Liver (tissue), 9 donors: ENCODE data around the gene SLC25A13. TPM values are rescaled to one million over a fixed set of nuclear protein-coding genes. Genes with fewer than 3 reads are reported as not detected.
"Not testable (repeated sequence)": the region's sequence is repeated elsewhere in the genome, so short reads cannot be mapped to it uniquely, and the experiment has no call there.

Experiments used
- DNase-seq: peaks from one replicate; pipeline ENCODE4 v3.0.0-alpha.2; 2017; ENCODE audit warnings: low spot score
- H3K27ac ChIP-seq, 2 donors: one replicate each; pipeline ENCODE4 v1.7.0; 2013; ENCODE audit warnings: inconsistent platforms in 2 of 2, low read length in 2 of 2, control low read depth in 1 of 2, low read depth in 1 of 2, mild to moderate bottlenecking in 1 of 2
- H3K27me3 ChIP-seq, 4 donors: one replicate each; pipeline versions ENCODE4 v1.6.1 to v1.7.0; 2013; ENCODE audit warnings: low read length in 3 of 4, inconsistent platforms in 1 of 4, mild to moderate bottlenecking in 1 of 4, moderate library complexity in 1 of 4; ENCODE audit not compliant: control insufficient read depth in 4 of 4, insufficient read depth in 4 of 4
- H3K36me3 ChIP-seq, 4 donors: one replicate each; pipeline versions ENCODE4 v1.6.1 to v1.7.0; 2013; ENCODE audit warnings: low read length in 3 of 4, mild to moderate bottlenecking in 3 of 4, low read depth in 1 of 4, moderate library complexity in 1 of 4; ENCODE audit not compliant: control insufficient read depth in 4 of 4, insufficient read depth in 3 of 4
- H3K4me1 ChIP-seq, 4 donors: one replicate each; pipeline versions ENCODE4 v1.6.1 to v1.7.0; 2013; ENCODE audit warnings: low read length in 3 of 4, mild to moderate bottlenecking in 3 of 4, moderate library complexity in 1 of 4; ENCODE audit not compliant: control insufficient read depth in 4 of 4, insufficient read depth in 4 of 4
- H3K4me3 ChIP-seq, 3 donors: one replicate each; pipeline versions ENCODE4 v1.6.1 to v1.7.0; 2013; ENCODE audit warnings: low read length in 3 of 3, control low read depth in 1 of 3, low read depth in 1 of 3, mild to moderate bottlenecking in 1 of 3
- H3K9ac ChIP-seq, 2 donors: one replicate each; pipeline ENCODE4 v1.7.0; 2013; ENCODE audit warnings: low read length in 2 of 2, mild to moderate bottlenecking in 2 of 2, moderate library complexity in 2 of 2, control low read depth in 1 of 2, low read depth in 1 of 2
- H3K9me3 ChIP-seq, 4 donors: one replicate each; pipeline versions ENCODE4 v1.6.1 to v1.7.0; 2013; ENCODE audit warnings: low read length in 3 of 4; ENCODE audit not compliant: control insufficient read depth in 4 of 4
- ATF3 ChIP-seq: IDR thresholded peaks from 2 replicates; pipeline ENCODE4 v1.6.1; 2016; ENCODE audit warnings: antibody characterized with exemption
- CTCF ChIP-seq: fragments of 150-350 bp; IDR thresholded peaks from 2 replicates; pipeline ENCODE4 v1.5.1; 2017; ENCODE audit warnings: improper control_type of control experiment, low read depth, low read length; ENCODE audit not compliant: missing input control
- EGR1 ChIP-seq, 2 donors: IDR thresholded peaks; 2 replicates each; pipeline ENCODE4 v1.6.1; 2016 to 2018; ENCODE audit warnings: antibody characterized with exemption in 2 of 2, low read depth in 2 of 2
- FOXA1 ChIP-seq: IDR thresholded peaks from 2 replicates; pipeline ENCODE4 v1.6.1; 2016; ENCODE audit warnings: antibody characterized with exemption
- FOXA2 ChIP-seq: IDR thresholded peaks from 2 replicates; pipeline ENCODE4 v1.6.1; 2016; ENCODE audit warnings: antibody characterized with exemption
- GABPA ChIP-seq, 2 donors: IDR thresholded peaks in 1 of 2; conservative IDR thresholded peaks in 1 of 2; 2 replicates each; pipeline ENCODE4 v1.6.1; 2016; ENCODE audit warnings: antibody characterized with exemption in 2 of 2, mild to moderate bottlenecking in 1 of 2, moderate library complexity in 1 of 2
- HNF4A ChIP-seq, 2 donors: conservative IDR thresholded peaks; 2 replicates each; pipeline ENCODE4 v1.6.1; 2016; ENCODE audit warnings: antibody characterized with exemption in 2 of 2, mild to moderate bottlenecking in 2 of 2
- HNF4G ChIP-seq: IDR thresholded peaks from 2 replicates; pipeline ENCODE4 v1.6.1; 2016; ENCODE audit warnings: antibody characterized with exemption
- JUND ChIP-seq, 2 donors: IDR thresholded peaks; 2 replicates each; pipeline ENCODE4 v1.6.1; 2016; ENCODE audit warnings: antibody characterized with exemption in 2 of 2
- NR2F2 ChIP-seq: IDR thresholded peaks from 2 replicates; pipeline ENCODE4 v1.6.1; 2016; ENCODE audit warnings: antibody characterized with exemption
- RAD21 ChIP-seq, 2 donors: IDR thresholded peaks; 2 replicates each; pipeline ENCODE4 v1.6.1; 2016; ENCODE audit warnings: antibody characterized with exemption in 2 of 2, mild to moderate bottlenecking in 2 of 2
- REST ChIP-seq: IDR thresholded peaks from 2 replicates; pipeline ENCODE4 v1.6.1; 2016; ENCODE audit warnings: antibody characterized with exemption, mild to moderate bottlenecking
- RXRA ChIP-seq, 2 donors: IDR thresholded peaks; 2 replicates each; pipeline ENCODE4 v1.6.1; 2017 to 2018; ENCODE audit warnings: antibody characterized with exemption in 2 of 2, mild to moderate bottlenecking in 1 of 2
- SP1 ChIP-seq: IDR thresholded peaks from 2 replicates; pipeline ENCODE4 v1.6.1; 2018; ENCODE audit warnings: antibody characterized with exemption, mild to moderate bottlenecking
- TAF1 ChIP-seq: conservative IDR thresholded peaks from 2 replicates; pipeline ENCODE4 v1.6.1; 2016; ENCODE audit warnings: antibody characterized with exemption, mild to moderate bottlenecking
- YY1 ChIP-seq: IDR thresholded peaks from 2 replicates; pipeline ENCODE4 v1.6.1; 2016; ENCODE audit warnings: antibody characterized with exemption, mild to moderate bottlenecking
- ZBTB33 ChIP-seq: IDR thresholded peaks from 2 replicates; pipeline ENCODE4 v1.6.1; 2016; ENCODE audit warnings: antibody characterized with exemption
- WGBS: extraction: QIAGEN DNeasy Blood & Tissue Kit; methylation state at CpG from one replicate; pipeline ENCODE4 v1.1.7; 2013; 5-methylcytosine and 5-hydroxymethylcytosine counted together
- polyA plus RNA-seq, 2 donors: library from polyadenylated mRNA; stranded (reverse) in 1 of 2; unstranded in 1 of 2; fragments of 200-250 nt in 1 of 2; fragments of >200 nt in 1 of 2; fragmentation: Nextera tagmentation in 1 of 2; extraction: Ambion mirVana in 1 of 2; gene quantifications; one replicate each; pipeline versions ENCODE4 v1.2.1 to v1.2.3, GENCODE V29; 2013 to 2015
- total RNA-seq, 2 donors: library from RNA; depleted of rRNA; stranded (reverse); fragments of >200 nt; gene quantifications; one replicate each; pipeline ENCODE4 v1.2.3, GENCODE V29; 2014
- TF ChIP-seq, protein P1 (sequence below): IDR thresholded peaks from 2 replicates; pipeline ENCODE4 v1.6.1; 2016; ENCODE audit warnings: antibody characterized with exemption
- donor health status: healthy.
- donor health status: healthy.
- donor health status: healthy.
- donor health status: healthy.
- donor health status: healthy.

The SLC25A13 gene, protein sequence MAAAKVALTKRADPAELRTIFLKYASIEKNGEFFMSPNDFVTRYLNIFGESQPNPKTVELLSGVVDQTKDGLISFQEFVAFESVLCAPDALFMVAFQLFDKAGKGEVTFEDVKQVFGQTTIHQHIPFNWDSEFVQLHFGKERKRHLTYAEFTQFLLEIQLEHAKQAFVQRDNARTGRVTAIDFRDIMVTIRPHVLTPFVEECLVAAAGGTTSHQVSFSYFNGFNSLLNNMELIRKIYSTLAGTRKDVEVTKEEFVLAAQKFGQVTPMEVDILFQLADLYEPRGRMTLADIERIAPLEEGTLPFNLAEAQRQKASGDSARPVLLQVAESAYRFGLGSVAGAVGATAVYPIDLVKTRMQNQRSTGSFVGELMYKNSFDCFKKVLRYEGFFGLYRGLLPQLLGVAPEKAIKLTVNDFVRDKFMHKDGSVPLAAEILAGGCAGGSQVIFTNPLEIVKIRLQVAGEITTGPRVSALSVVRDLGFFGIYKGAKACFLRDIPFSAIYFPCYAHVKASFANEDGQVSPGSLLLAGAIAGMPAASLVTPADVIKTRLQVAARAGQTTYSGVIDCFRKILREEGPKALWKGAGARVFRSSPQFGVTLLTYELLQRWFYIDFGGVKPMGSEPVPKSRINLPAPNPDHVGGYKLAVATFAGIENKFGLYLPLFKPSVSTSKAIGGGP
- 100 to 1,000 TPM in 1 of 2 donors, 10 to 100 TPM in 1; 45.6 to 116 TPM for total RNA-seq
- polyA plus RNA-seq = 10 to 100 TPM; 52.4 to 75.4 TPM

- Histone ChIP-seq H3K4me3 (peak within 1 kb of the TSS; percentile 90 to 99 (median 90)), H3K9me3 (no peaks in the 10 kb centered on the region), H3K27me3 (no peaks in the 10 kb centered on the region), H3K36me3 (no peaks in the 10 kb centered on the region), H3K27ac (peak within 1 kb of the TSS; percentile 99), H3K9ac (peak within 1 kb of the TSS; percentile 89 to 92), H3K4me1 (peaks cover 4 to 48% (median 35%) of the 10 kb centered on the region in 4 donors)
- under 1% methylated on average over 66 of the region's 66 CpGs for WGBS
- no peak for TF ChIP-seq HNF4G
- no peak for TF ChIP-seq CTCF
- peak in 1 of 2 donors; percentile 52 for TF ChIP-seq RAD21 (IDR thresholded peaks at IDR 0.05)
- TF ChIP-seq ATF3 = no peak
- peak; percentile 5 for TF ChIP-seq FOXA2
- TF ChIP-seq YY1 = no peak
- peak in 1 of 2 donors; percentile 38 for TF ChIP-seq GABPA (IDR thresholded peaks at IDR 0.05 in 1 of 2, conservative IDR thresholded peaks at IDR 0.05 in 1 of 2)
- peak in 1 of 2 donors; percentile 87 for TF ChIP-seq EGR1 (IDR thresholded peaks at IDR 0.05; ENCODE audit: low read depth in 2 of 2)
- TF ChIP-seq HNF4A (conservative IDR thresholded peaks at IDR 0.05) = peak in 1 of 2 donors; percentile 81
- no peak for TF ChIP-seq TAF1
- TF ChIP-seq JUND (IDR thresholded peaks at IDR 0.05) = peak; percentile 0 to 39
- TF ChIP-seq ZBTB33 = no peak
- TF ChIP-seq FOXA1 = no peak
- TF ChIP-seq SP1 = peak; percentile 85
- peak in 1 of 2 donors; percentile 82 for TF ChIP-seq RXRA (IDR thresholded peaks at IDR 0.05)
- peak; percentile 98 for TF ChIP-seq REST
- TF ChIP-seq NR2F2 = no peak
- TF ChIP-seq, protein P1, sequence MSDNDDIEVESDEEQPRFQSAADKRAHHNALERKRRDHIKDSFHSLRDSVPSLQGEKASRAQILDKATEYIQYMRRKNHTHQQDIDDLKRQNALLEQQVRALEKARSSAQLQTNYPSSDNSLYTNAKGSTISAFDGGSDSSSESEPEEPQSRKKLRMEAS = no peak
- peak; percentile 89 for DNase-seq
Observed at GRCh38 chr7:96321658-96322372, at the start of gene SLC25A13. Gene SLC25A13, minus strand, starts transcription at chr7:96322098. Its CDS starts 142 bp downstream, at chr7:96321956.

- not testable (repeated sequence) for H3K4me1 ChIP-seq, H3K9me3 ChIP-seq, H3K9ac ChIP-seq, H3K36me3 ChIP-seq, DNase-seq, H3K27me3 ChIP-seq, H3K27ac ChIP-seq, H3K4me3 ChIP-seq
- WGBS = 94% methylated on average over 1 of the region's 2 CpGs
Observed at GRCh38 chr7:96365916-96366315, 44.0 kb upstream of the SLC25A13 start.
